Measurements from ENCODE around the gene TMEM132C.

GRCh38 chr12:128476266-128476665, 209.3 kb downstream of the TMEM132C start:
- TF ChIP-seq CTCF (conservative IDR thresholded peaks at IDR 0.05) (no peak), ZFX (IDR thresholded peaks at IDR 0.05) (no peak)

Measured in C4-2B (cell line).